ENCODE data around the gene DTNBP1.

The DTNBP1 gene

DNA sequence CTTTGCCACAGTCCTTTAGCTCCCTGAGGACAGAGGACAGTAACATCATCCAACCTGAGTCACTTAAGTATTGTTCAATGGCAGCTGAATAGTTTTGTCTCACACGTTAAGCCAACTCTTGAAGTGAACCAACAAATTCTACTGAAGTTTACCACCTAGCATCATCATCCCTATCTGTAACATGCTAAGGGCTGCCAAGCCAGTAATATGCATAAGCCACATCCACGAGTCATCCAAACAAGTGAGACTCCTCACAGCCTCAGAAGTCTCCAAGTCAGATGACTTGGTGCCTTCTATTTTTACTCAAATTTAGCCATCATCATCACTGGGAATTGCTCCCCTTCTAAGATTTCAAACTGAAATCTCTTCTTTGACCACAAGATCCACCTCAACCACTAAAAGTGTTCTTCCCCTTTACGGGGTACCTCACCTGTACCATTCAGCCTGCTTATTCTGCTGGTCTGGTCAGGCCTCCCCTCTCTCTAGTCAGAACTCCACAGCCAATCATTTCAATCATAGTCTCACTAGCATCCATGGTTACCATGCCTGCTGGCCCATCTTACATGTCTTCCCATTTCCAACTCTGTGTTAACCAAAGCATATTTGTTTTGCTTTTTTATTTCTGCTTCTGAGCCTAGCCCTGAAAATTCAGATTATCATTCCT lies 73.7 kb downstream of the DTNBP1 start:
- no peak for DNase-seq (ENCODE audit: low read depth)

DNA sequence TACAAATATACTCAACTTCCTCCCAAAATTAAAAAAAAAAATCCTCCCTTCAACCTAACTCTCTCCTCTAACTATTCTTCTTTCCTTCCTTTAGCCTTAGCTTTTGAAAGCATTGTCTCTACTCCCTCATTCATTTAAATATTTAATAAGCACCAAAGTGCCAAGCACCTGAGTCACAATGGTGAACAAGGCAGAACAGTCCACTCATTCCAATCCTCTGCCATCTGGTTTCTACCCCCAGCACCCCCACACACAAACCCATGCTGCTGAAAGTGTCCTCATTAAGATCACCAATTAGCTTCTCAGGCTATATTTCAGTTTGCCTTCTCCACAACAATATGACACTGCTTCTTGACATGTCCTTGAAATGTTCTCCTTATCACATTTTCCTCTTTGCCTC lies 76.3 kb downstream of the DTNBP1 start:
- no peak for DNase-seq (ENCODE audit: low read depth)

DNA sequence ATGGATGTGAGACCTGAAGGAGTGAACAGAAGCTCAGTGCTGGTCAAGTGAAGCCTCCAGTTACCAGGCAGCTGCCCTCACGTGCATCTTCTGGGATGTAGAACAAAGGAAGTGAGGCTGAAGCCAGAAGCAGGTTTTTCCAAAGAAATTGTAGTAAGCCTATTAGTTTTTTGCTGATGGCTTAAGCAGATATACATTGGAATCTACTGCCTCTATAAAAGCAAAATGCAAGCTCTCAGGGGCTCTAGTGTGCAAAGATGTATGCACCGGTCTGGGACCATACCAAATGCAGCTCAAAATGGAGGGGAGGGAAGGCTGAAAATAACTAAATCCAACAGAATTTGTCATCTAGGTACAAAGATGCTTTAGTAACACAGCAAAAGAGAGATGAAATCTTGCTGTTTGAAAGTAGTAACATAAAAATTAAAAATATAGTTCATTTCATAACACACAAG lies 77.0 kb downstream of the DTNBP1 start:
- no peak for DNase-seq (ENCODE audit: low read depth)

- DNase-seq (ENCODE audit: low read depth): no peak
Observed at GRCh38 chr6:15582499-15582898, 80.3 kb downstream of the DTNBP1 start.

DNA sequence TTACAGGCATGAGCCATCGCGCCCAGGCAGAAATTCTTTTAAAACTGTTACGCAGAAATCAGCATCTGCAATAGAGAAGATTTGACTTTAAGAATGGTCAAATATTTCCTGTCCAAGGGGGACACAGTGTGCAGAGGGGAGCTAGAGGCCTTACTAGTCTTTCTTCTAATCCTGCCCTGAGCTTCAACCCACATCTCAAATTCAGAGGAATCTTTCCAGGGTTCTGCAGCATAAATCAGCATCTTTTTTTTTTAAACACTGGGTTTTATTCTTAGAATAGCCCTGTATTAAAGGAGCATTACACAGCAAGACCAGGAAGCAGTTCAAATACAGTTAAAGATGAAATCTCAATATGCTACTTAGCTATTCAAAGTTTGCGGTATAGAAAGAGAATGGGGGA lies 81.1 kb downstream of the DTNBP1 start:
- DNase-seq (ENCODE audit: low read depth): no peak

DNA sequence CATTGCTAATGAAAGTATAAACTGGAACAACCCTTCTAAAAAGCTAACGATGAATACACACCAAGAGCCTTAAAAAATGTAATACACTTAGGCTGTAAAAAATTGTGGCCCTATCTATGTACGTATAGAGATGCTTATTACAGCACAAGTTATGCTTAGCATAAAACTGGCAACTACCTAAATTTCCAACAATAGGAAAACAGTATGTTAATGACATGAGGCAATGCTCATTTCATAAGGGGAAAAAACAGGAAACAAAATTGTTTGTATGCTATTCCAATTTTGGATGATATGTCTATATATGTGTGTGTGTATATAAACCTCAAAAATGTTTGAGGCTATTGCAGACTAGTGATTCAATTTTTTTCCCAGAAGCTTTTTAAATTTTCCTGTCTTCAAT lies 82.5 kb downstream of the DTNBP1 start:
- no peak for DNase-seq (ENCODE audit: low read depth)

GRCh38 chr6:15578716-15579391 lies 84.0 kb downstream of the DTNBP1 start:
- DNase-seq (ENCODE audit: low read depth): no peak

DNA sequence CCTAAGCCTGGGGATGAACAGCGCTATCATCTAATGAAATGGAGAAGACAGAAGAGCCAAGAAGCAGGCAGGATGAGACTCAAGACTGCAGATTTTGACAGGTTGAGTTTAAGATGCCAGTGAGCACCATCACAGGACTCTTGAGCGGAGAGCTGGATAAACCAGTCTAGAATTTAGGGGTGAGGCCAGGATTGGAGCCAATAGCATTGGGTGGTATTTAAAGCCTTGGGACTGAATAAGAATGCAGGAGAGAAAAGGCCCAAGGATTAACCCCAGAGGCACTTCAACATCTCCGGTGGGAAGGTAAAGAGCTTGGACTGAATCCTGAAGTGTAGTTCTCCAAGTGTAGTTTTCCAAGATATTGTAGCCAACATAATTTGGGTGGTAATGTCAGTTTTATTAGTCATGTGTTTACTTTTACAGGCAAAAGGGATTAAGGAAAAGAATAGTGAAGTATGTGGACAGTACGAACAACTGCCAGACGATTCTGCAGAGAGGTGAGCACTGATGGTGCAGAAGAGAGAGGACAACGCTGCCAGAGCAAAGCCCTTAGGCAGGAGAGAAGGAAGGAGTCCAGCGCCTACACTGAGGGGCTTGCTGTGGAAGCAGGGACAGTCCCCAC lies 85.2 kb downstream of the DTNBP1 start:
- no peak for DNase-seq (ENCODE audit: low read depth)

- DNase-seq (ENCODE audit: low read depth): no peak
Observed at GRCh38 chr6:15577106-15577505, 85.7 kb downstream of the DTNBP1 start.

- DNase-seq (ENCODE audit: low read depth): no peak
Observed at GRCh38 chr6:15575357-15576033, 87.3 kb downstream of the DTNBP1 start.

DNA sequence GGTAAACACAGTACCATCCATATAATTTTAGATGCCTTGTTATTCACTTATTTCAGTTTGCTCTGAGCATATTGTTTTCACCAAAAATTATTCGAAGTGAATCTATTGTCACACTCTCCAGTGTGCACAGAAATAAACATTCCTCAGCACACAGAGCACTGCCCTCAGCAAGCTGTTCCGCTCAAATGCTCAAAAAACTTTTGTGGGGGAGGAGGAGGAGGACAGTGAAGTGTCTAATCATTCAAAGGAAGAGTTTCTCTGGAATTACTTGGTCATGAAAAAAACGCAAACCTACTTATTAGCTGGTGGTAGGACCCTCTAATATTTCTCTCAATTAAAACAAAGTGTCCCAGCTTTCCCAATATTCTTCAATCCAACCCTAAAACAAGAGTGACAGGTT lies 88.3 kb downstream of the DTNBP1 start:
- no peak for DNase-seq (ENCODE audit: low read depth)

- no peak for DNase-seq (ENCODE audit: low read depth)
Observed at GRCh38 chr6:15574023-15574422, 88.8 kb downstream of the DTNBP1 start.

DNA sequence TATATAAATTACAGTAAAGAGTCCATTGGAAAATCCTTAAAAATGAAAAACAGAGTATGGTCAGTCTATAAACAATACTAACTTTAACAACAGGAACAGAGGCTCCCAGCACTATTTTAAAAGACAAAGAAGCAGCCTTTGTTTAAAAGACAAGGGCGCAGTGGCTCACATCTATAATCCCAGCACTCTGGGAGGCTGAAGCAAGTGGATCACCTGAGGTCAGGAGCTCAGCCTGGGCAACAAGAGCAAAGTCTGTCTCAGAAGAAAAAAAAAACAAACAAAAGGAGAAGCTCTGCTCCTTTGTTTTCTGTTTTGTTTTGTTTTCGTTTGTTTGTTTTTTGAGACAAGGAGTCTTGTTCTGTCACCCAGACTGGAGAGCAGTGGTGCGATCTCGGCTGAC lies 89.4 kb downstream of the DTNBP1 start:
- no peak for DNase-seq (ENCODE audit: low read depth)

- DNase-seq (ENCODE audit: low read depth): no peak
Observed at GRCh38 chr6:15572296-15573016, 90.4 kb downstream of the DTNBP1 start.

DNA sequence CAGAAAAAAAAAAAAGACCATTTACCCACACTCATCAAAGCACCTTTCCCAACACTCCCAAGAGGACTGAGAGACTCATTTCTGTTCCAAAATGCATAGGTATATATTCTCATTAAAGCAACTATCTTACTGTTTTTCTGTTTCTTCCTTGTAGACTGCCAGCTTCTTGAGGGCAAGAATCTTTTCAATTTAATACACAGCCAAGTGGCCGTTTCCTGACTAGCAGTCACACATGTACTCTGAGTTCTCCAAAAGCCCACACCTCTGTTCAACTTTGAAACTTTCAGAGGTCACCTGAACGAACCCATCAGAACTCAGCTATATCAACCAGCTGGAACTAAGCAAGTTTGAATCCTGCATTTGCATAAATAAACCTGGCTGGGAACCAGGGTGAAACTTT lies 92.7 kb downstream of the DTNBP1 start:
- DNase-seq (ENCODE audit: low read depth): no peak

- DNase-seq (ENCODE audit: low read depth): no peak
Observed at GRCh38 chr6:15569035-15569995, 93.5 kb downstream of the DTNBP1 start.

DNA sequence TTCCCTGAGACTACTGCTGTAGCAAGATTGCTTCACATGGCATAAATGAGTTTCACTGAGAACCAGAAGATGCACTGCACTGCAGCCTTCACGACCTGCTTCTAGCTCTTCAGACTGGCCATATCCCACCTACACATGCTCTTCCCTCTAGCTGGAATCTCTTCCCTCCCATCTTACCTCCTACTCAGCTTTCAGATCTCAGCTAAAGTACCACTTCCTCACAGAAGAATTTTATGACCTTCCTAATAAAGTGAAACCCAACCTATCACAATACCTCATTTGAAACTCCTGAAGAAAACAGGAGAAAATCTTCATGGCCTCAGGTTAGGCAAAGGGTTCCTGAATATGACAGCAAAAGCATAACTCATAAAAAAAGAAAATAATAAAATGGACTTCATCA lies 99.9 kb downstream of the DTNBP1 start:
- DNase-seq (ENCODE audit: low read depth): no peak

DNA sequence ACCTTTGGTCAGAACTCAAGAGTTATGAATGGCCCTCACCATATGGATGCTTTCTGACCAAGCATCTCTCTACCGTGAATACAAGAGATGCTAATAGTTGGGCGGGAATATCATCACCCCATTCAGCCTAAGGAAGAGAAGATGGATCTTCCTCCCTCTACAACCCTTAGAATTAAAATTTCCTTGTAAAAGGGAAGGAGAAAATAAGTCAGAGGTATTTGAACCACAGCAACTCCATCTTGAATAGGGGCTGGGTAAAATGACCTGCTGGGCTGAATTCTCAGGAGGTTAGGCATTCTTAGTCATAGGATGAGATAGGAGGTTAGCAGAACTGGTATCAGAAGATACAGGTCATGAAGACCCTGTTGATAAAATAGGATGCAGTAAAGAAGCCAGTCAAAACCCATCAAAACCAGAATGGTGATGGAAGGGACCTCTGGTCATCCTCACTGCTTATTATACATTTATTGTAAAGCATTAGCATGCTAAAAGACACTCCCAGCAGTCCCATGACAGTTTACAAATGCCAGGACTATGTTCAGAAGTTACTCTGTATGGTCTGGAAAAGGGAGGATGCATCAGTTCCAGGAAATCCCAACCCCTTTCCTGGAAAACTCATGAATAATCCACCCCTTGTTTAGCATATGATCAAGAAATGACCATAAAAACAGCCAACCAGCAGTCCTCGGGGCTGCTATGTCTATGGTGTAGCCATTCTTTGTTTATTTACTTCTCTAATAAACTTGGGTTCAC lies 101.2 kb downstream of the DTNBP1 start:
- no peak for DNase-seq (ENCODE audit: low read depth)

DNA sequence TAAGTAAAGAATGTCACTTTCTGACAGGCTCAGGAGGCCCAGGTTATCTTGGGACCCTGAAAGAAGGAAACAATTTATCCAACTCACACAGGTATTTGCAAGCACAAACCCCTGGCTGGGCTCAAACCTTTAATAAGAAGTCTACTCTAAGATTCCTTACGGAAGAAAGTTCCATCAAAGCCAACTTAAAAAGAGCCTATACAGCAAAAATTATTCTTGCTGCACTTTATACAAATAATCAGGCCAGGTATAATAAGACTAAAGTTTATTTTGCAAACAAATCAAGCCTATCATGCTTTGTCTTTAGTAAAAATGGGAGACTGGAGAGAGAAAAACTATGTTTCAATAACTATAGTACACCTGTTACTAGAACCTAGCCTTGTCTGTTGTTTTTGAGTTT lies 102.1 kb downstream of the DTNBP1 start:
- no peak for DNase-seq (ENCODE audit: low read depth)

- no peak for DNase-seq (ENCODE audit: low read depth)
Observed at GRCh38 chr6:15557174-15557573, 105.7 kb downstream of the DTNBP1 start.
